H9 (cell line): ENCODE data around the gene ANKRD12. TPM values are rescaled to one million over a fixed set of nuclear protein-coding genes. Genes with fewer than 3 reads are reported as not detected.

Experiments
- DNase-seq: peaks from one replicate; pipeline ENCODE4 v3.0.0-alpha.2; 2017
- H2AFZ ChIP-seq: one replicate; pipeline ENCODE4 v1.6.1; 2013; ENCODE audit warnings: mild to moderate bottlenecking, low read length, control low read depth, moderate library complexity
- H2AK5ac ChIP-seq: 2 replicates; pipeline ENCODE4 v1.6.1; 2013; ENCODE audit warnings: low read length, control low read depth, mixed read lengths; ENCODE audit not compliant: insufficient read length
- H2BK120ac ChIP-seq: one replicate; pipeline ENCODE4 v1.6.1; 2013; ENCODE audit warnings: low read depth, mild to moderate bottlenecking, low read length, control low read depth, inconsistent platforms; ENCODE audit not compliant: poor library complexity, severe bottlenecking
- H2BK12ac ChIP-seq: 2 replicates; pipeline ENCODE4 v1.6.1; 2013; ENCODE audit warnings: low read length, control low read depth, mixed read lengths, low read depth; ENCODE audit not compliant: insufficient read length
- H2BK15ac ChIP-seq: 2 replicates; pipeline ENCODE4 v1.6.1; 2013; ENCODE audit warnings: low read depth, low read length, control low read depth
- H2BK20ac ChIP-seq: one replicate; pipeline ENCODE4 v1.6.1; 2013; ENCODE audit warnings: low read depth, mild to moderate bottlenecking, low read length, control low read depth, inconsistent platforms; ENCODE audit not compliant: poor library complexity, severe bottlenecking
- H2BK5ac ChIP-seq: 2 replicates; pipeline ENCODE4 v1.6.1; 2013; ENCODE audit warnings: low read length, control low read depth, mixed read lengths; ENCODE audit not compliant: insufficient read length
- H3K14ac ChIP-seq: 2 replicates; pipeline ENCODE4 v1.6.1; 2013; ENCODE audit warnings: low read length, control low read depth; ENCODE audit not compliant: insufficient read depth
- H3K18ac ChIP-seq: 2 replicates; pipeline ENCODE4 v1.6.1; 2013; ENCODE audit warnings: low read depth, mild to moderate bottlenecking, mixed read lengths, low read length, control low read depth; ENCODE audit not compliant: insufficient read length
- H3K23ac ChIP-seq: 2 replicates; pipeline ENCODE4 v1.6.1; 2013; ENCODE audit warnings: low read length, control low read depth, mixed read lengths, low read depth; ENCODE audit not compliant: insufficient read length
- H3K23me2 ChIP-seq: 2 replicates; pipeline ENCODE4 v1.6.1; 2013; ENCODE audit warnings: low read depth, mild to moderate bottlenecking, mixed read lengths, low read length, control low read depth; ENCODE audit not compliant: insufficient read length, poor library complexity, severe bottlenecking
- H3K27ac ChIP-seq: 2 replicates; pipeline ENCODE4 v1.5.1; 2013; ENCODE audit warnings: low read length, control low read depth, mixed read lengths, low read depth; ENCODE audit not compliant: insufficient read length
- H3K27me3 ChIP-seq: 2 replicates; pipeline ENCODE4 v1.6.1; 2013; ENCODE audit warnings: low read length, control low read depth, inconsistent platforms; ENCODE audit not compliant: insufficient read depth
- H3K4ac ChIP-seq: 2 replicates; pipeline ENCODE4 v1.6.1; 2013; ENCODE audit warnings: low read depth, mild to moderate bottlenecking, control low read depth, inconsistent platforms, low read length, moderate library complexity
- H3K4me1 ChIP-seq: 2 replicates; pipeline ENCODE4 v1.6.1; 2013; ENCODE audit warnings: low read length, control low read depth, inconsistent platforms; ENCODE audit not compliant: insufficient read depth
- H3K4me2 ChIP-seq: 2 replicates; pipeline ENCODE4 v1.6.1; 2013; ENCODE audit warnings: low read length, control low read depth, mixed read lengths; ENCODE audit not compliant: insufficient read length, insufficient read depth
- H3K56ac ChIP-seq: 2 replicates; pipeline ENCODE4 v1.6.1; 2013; ENCODE audit warnings: low read depth, mild to moderate bottlenecking, mixed read lengths, low read length, control low read depth; ENCODE audit not compliant: insufficient read length
- H3K79me1 ChIP-seq: 2 replicates; pipeline ENCODE4 v1.6.1; 2013; ENCODE audit warnings: low read depth, mild to moderate bottlenecking, moderate library complexity, low read length, control low read depth, inconsistent platforms; ENCODE audit not compliant: insufficient read depth, poor library complexity, severe bottlenecking
- H3K79me2 ChIP-seq: 2 replicates; pipeline ENCODE4 v1.6.1; 2013; ENCODE audit warnings: low read length, control low read depth, inconsistent platforms; ENCODE audit not compliant: insufficient read depth
- H3K9ac ChIP-seq: 2 replicates; pipeline ENCODE4 v1.6.1; 2013; ENCODE audit warnings: low read length, control low read depth, mixed read lengths; ENCODE audit not compliant: insufficient read length; ENCODE audit errors: extremely low read depth
- H3K9me3 ChIP-seq: one replicate; pipeline ENCODE4 v1.6.1; 2013; ENCODE audit warnings: low read depth, low read length, inconsistent platforms; ENCODE audit not compliant: control insufficient read depth
- H3T11ph ChIP-seq: one replicate; pipeline ENCODE4 v1.6.1; 2013; ENCODE audit warnings: mild to moderate bottlenecking, low read length, control low read depth, inconsistent platforms
- H4K20me1 ChIP-seq: one replicate; pipeline ENCODE4 v1.6.1; 2013; ENCODE audit not compliant: control insufficient read depth, insufficient read length, insufficient read depth
- H4K5ac ChIP-seq: 2 replicates; pipeline ENCODE4 v1.6.1; 2013; ENCODE audit warnings: low read depth, mild to moderate bottlenecking, mixed read lengths, low read length, control low read depth; ENCODE audit not compliant: insufficient read length
- H4K8ac ChIP-seq: replicated peaks from 2 replicates; pipeline ENCODE4 v1.6.1; 2013; ENCODE audit warnings: low read length, control low read depth, mixed read lengths, low read depth; ENCODE audit not compliant: insufficient read length
- H4K91ac ChIP-seq: 2 replicates; pipeline ENCODE4 v1.6.1; 2013; ENCODE audit warnings: low read depth, mild to moderate bottlenecking, moderate library complexity, mixed read lengths, low read length, control low read depth; ENCODE audit not compliant: insufficient read length
- H3K27ac Mint-ChIP-seq, 3 experiments: 2 replicates in 2 of 3; 3 replicates in 1 of 3; pipeline ENCODE4 v1.8.0; 2020 to 2021; ENCODE audit warnings: mixed read lengths in 3 of 3, mild to moderate bottlenecking in 1 of 3, moderate library complexity in 1 of 3
- H3K27me3 Mint-ChIP-seq: 2 replicates; pipeline ENCODE4 v1.8.0; 2021; ENCODE audit warnings: low read depth, mild to moderate bottlenecking, moderate library complexity, mixed read lengths
- H3K36me3 Mint-ChIP-seq, 3 experiments: 2 replicates in 2 of 3; 3 replicates in 1 of 3; pipeline ENCODE4 v1.8.0; 2020 to 2021; ENCODE audit warnings: low read depth in 3 of 3, mixed read lengths in 3 of 3; ENCODE audit not compliant: insufficient read depth in 1 of 3
- H3K4me1 Mint-ChIP-seq, 2 experiments: 2 replicates each; pipeline ENCODE4 v1.8.0; 2020; ENCODE audit warnings: mixed read lengths in 2 of 2
- H3K4me3 Mint-ChIP-seq, 2 experiments: 2 replicates in 1 of 2; 3 replicates in 1 of 2; pipeline ENCODE4 v1.8.0; 2020 to 2021; ENCODE audit warnings: mild to moderate bottlenecking in 2 of 2, mixed read lengths in 2 of 2, moderate library complexity in 1 of 2
- H3K9me3 Mint-ChIP-seq, 2 experiments: 2 replicates in 1 of 2; 3 replicates in 1 of 2; pipeline ENCODE4 v1.8.0; 2020; ENCODE audit warnings: mild to moderate bottlenecking in 2 of 2, mixed read lengths in 2 of 2, moderate library complexity in 1 of 2
- WGBS: extraction: QIAGEN DNeasy Blood & Tissue Kit; methylation state at CpG from one replicate; pipeline ENCODE4 v1.1.7; 2013; ENCODE audit warnings: missing lambda C conversion rate, low lambda C conversion rate, mixed read lengths; ENCODE audit not compliant: insufficient read length; ENCODE audit errors: extremely low coverage; 5-methylcytosine and 5-hydroxymethylcytosine counted together
- total RNA-seq: library from RNA; stranded (reverse); gene quantifications from 2 replicates; pipeline ENCODE4 v1.2.1, GENCODE V29; 2021
- TF ChIP-seq, protein P1 (sequence below): fragments of 200-600 bp; sonication (generic); conservative IDR thresholded peaks from 3 replicates; pipeline ENCODE4 v1.8.0; 2021; ENCODE audit warnings: antibody characterized with exemption, mild to moderate bottlenecking

The ANKRD12 gene
- total RNA-seq, 1 experiment from 2014 or later, result 38.9 TPM

DNA sequence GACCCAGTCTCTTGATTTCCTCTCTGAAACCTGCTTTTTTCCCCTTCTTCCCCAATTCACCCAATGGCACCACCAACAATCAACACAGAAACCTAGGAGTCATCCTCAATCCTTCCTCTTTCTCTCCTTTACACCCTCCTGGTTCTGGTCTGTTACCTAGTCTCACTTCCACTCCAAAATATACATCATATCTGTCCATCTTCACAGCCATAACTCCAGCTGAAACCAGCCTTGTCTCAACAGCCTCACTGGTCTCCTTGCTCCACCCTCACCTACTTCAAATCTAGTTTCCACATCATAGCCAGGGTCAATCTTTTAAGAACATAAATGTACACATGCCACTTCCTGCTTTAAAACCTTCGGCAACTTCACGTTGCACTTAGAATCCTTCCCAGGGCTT lies 186.2 kb downstream of the ANKRD12 start:
- H3K27ac Mint-ChIP-seq, result no peak overlapping the region
- Histone ChIP-seq H4K5ac (no peak overlapping the region), H3K4me2 (no peak overlapping the region), H2AK5ac (no peak overlapping the region), H3K9ac (no peak overlapping the region), H3K79me2 (no peaks in the 10 kb centered on the region), H3K4ac (no peak overlapping the region), H3K14ac (no peak overlapping the region), H4K20me1 (no peaks in the 10 kb centered on the region), H3K4me1 (no peaks in the 10 kb centered on the region), H3K56ac (no peak overlapping the region), H3K18ac (no peak overlapping the region), H2BK12ac (no peak overlapping the region), H3K9me3 (no peaks in the 10 kb centered on the region), H3K23ac (no peak overlapping the region), H3K79me1 (no peaks in the 10 kb centered on the region), H3T11ph (no peak overlapping the region), H2BK15ac (no peak overlapping the region), H4K8ac (no peak overlapping the region), H2BK120ac (no peak overlapping the region), H2BK5ac (no peak overlapping the region), H2BK20ac (no peak overlapping the region), H4K91ac (no peak overlapping the region), H2AFZ (no peak overlapping the region), H3K27ac (no peak overlapping the region), H3K27me3 (no peaks in the 10 kb centered on the region), H3K23me2 (no peaks in the 10 kb centered on the region)
- DNase-seq, result no peak
- TF ChIP-seq, protein P1, sequence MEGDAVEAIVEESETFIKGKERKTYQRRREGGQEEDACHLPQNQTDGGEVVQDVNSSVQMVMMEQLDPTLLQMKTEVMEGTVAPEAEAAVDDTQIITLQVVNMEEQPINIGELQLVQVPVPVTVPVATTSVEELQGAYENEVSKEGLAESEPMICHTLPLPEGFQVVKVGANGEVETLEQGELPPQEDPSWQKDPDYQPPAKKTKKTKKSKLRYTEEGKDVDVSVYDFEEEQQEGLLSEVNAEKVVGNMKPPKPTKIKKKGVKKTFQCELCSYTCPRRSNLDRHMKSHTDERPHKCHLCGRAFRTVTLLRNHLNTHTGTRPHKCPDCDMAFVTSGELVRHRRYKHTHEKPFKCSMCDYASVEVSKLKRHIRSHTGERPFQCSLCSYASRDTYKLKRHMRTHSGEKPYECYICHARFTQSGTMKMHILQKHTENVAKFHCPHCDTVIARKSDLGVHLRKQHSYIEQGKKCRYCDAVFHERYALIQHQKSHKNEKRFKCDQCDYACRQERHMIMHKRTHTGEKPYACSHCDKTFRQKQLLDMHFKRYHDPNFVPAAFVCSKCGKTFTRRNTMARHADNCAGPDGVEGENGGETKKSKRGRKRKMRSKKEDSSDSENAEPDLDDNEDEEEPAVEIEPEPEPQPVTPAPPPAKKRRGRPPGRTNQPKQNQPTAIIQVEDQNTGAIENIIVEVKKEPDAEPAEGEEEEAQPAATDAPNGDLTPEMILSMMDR, result no peak
- peaks cover 0 to 2% of the 10 kb centered on the region in 2 experiments; a peak in 1 of 5 replicates for H3K9me3 Mint-ChIP-seq
- no peaks in the 10 kb centered on the region; the same call in none of the 2 replicates for H3K27me3 Mint-ChIP-seq
- peaks cover 0 to 2% (median 0%) of the 10 kb centered on the region in 3 experiments; a peak in 1 of 7 replicates for H3K36me3 Mint-ChIP-seq
- no peak overlapping the region for H3K4me3 Mint-ChIP-seq
- no CpG with 5 or more reads among the region's 2 CpGs for WGBS
- peaks cover 0 to 3% of the 10 kb centered on the region in 2 experiments; a peak in 1 of 4 replicates for H3K4me1 Mint-ChIP-seq
